DOHH2 (cell line): ENCODE data around the gene NANOS1.

Experiments used
- H3F3A ChIP-seq: fragments of 200-600 bp; sonication (generic), shearing (Covaris generic); 2 replicates; pipeline ENCODE4 v1.6.0; 2016; ENCODE audit warnings: antibody characterized with exemption, mild to moderate bottlenecking; ENCODE audit not compliant: control insufficient read depth, insufficient read depth
- H3K27ac ChIP-seq: fragments of 200-600 bp; sonication (generic); 2 replicates; pipeline ENCODE4 v1.5.1; 2014; ENCODE audit warnings: low read depth, mild to moderate bottlenecking, low read length, moderate library complexity
- H3K27me3 ChIP-seq: fragments of 200-600 bp; sonication (generic); 2 replicates; pipeline ENCODE4 v1.6.1; 2014; ENCODE audit warnings: mild to moderate bottlenecking, low read length, mixed read lengths; ENCODE audit not compliant: control insufficient read depth
- H3K36me3 ChIP-seq: fragments of 200-600 bp; sonication (generic); 2 replicates; pipeline ENCODE4 v1.6.1; 2014; ENCODE audit warnings: mild to moderate bottlenecking, low read length, moderate library complexity, mixed read lengths; ENCODE audit not compliant: control insufficient read depth
- H3K4me1 ChIP-seq: fragments of 200-600 bp; sonication (generic); 2 replicates; pipeline ENCODE4 v1.6.1; 2014; ENCODE audit warnings: mild to moderate bottlenecking, low read length, mixed read lengths; ENCODE audit not compliant: control insufficient read depth
- H3K4me2 ChIP-seq: fragments of 200-600 bp; sonication (generic); 2 replicates; pipeline ENCODE4 v1.6.0; 2014; ENCODE audit warnings: mild to moderate bottlenecking, low read length, moderate library complexity
- H3K4me3 ChIP-seq: fragments of 200-600 bp; sonication (generic); 2 replicates; pipeline ENCODE4 v1.5.1; 2014; ENCODE audit warnings: mild to moderate bottlenecking, low read length, mixed read lengths
- H3K79me2 ChIP-seq: fragments of 200-600 bp; sonication (generic); 2 replicates; pipeline ENCODE4 v1.6.1; 2014; ENCODE audit warnings: mild to moderate bottlenecking, low read length, mixed read lengths; ENCODE audit not compliant: control insufficient read depth
- H3K9me2 ChIP-seq: fragments of 200-600 bp; sonication (generic); replicated peaks from 2 replicates; pipeline ENCODE4 v1.6.1; 2014; ENCODE audit warnings: mild to moderate bottlenecking, low read length, mixed read lengths; ENCODE audit not compliant: control insufficient read depth
- H3K9me3 ChIP-seq: fragments of 200-600 bp; sonication (generic); 2 replicates; pipeline ENCODE4 v1.6.1; 2014; ENCODE audit warnings: antibody characterized with exemption, low read length, mixed read lengths; ENCODE audit not compliant: control insufficient read depth, insufficient read depth
- H4K20me1 ChIP-seq: fragments of 200-600 bp; sonication (generic); 2 replicates; pipeline ENCODE4 v1.6.0; 2014; ENCODE audit warnings: low read depth, mild to moderate bottlenecking, antibody characterized with exemption, low read length, moderate library complexity; ENCODE audit not compliant: control insufficient read depth, insufficient read depth
- CTCF ChIP-seq: fragments of 200-600 bp; sonication (generic); IDR thresholded peaks from one replicate; pipeline ENCODE4 v1.5.1; 2014; ENCODE audit warnings: antibody characterized with exemption, mild to moderate bottlenecking, low read depth, low read length; ENCODE audit not compliant: poor library complexity, severe bottlenecking
- EZH2phosphoT487 ChIP-seq: fragments of 200-600 bp; sonication (generic); IDR thresholded peaks from 2 replicates; pipeline ENCODE4 v1.6.1; 2017; ENCODE audit warnings: borderline replicate concordance, mild to moderate bottlenecking, antibody characterized with exemption, low read length, moderate library complexity, mixed read lengths

Gene NANOS1

GRCh38 chr10:119005362-119006043 lies 24.0 kb upstream of the NANOS1 start:
- Histone ChIP-seq H3K4me3 (no peak overlapping the region), H3K4me1 (no peaks in the 10 kb centered on the region), H3K79me2 (no peaks in the 10 kb centered on the region), H3K9me2 (no peaks in the 10 kb centered on the region), H3F3A (no peaks in the 10 kb centered on the region), H3K27me3 (peaks cover 7% of the 10 kb centered on the region), H3K27ac (no peak overlapping the region), H3K36me3 (no peaks in the 10 kb centered on the region), H3K9me3 (no peaks in the 10 kb centered on the region), H3K4me2 (no peak overlapping the region), H4K20me1 (no peaks in the 10 kb centered on the region)
- TF ChIP-seq CTCF, result no peak
- no peak for TF ChIP-seq EZH2phosphoT487

- Histone ChIP-seq H3K4me1 (no peaks in the 10 kb centered on the region), H4K20me1 (no peaks in the 10 kb centered on the region), H3K4me2 (no peak overlapping the region), H3K27ac (no peak overlapping the region), H3K27me3 (peaks cover 9% of the 10 kb centered on the region), H3K9me3 (no peaks in the 10 kb centered on the region), H3K4me3 (no peak overlapping the region), H3K79me2 (no peaks in the 10 kb centered on the region), H3K36me3 (no peaks in the 10 kb centered on the region), H3K9me2 (no peaks in the 10 kb centered on the region), H3F3A (no peaks in the 10 kb centered on the region)
- no peak for TF ChIP-seq EZH2phosphoT487
- TF ChIP-seq CTCF, result no peak
These were observed 22.9 kb upstream of the NANOS1 start for GRCh38 chr10:119006451-119007210.

GRCh38 chr10:119007211-119007574 lies 22.3 kb upstream of the NANOS1 start:
- H3K79me2 ChIP-seq, result no peaks in the 10 kb centered on the region
- no peak overlapping the region for H3K4me3 ChIP-seq
- no peaks in the 10 kb centered on the region for H3K4me1 ChIP-seq
- H3K4me2 ChIP-seq, result no peak overlapping the region
- no peaks in the 10 kb centered on the region for H4K20me1 ChIP-seq
- H3K27me3 ChIP-seq, result peaks cover 9% of the 10 kb centered on the region
- no peak overlapping the region for H3K27ac ChIP-seq
- TF ChIP-seq CTCF (no peak), EZH2phosphoT487 (no peak)
- no peaks in the 10 kb centered on the region for H3K9me3 ChIP-seq
- no peaks in the 10 kb centered on the region for H3K9me2 ChIP-seq
- no peaks in the 10 kb centered on the region for H3K36me3 ChIP-seq
- no peaks in the 10 kb centered on the region for H3F3A ChIP-seq
